K562 (cell line): ENCODE results near the gene KRTAP4-3. TPM values are rescaled to one million over a fixed set of nuclear protein-coding genes. Genes with fewer than 3 reads are reported as not detected.

Experiments used
- E2F8 ChIP-seq: fragments of 450-650 bp; IDR thresholded peaks from 2 replicates; pipeline ENCODE4 v1.7.1; 2018; ENCODE audit warnings: mild to moderate bottlenecking, low read depth; ENCODE audit not compliant: partially characterized antibody
- EGR1 ChIP-seq: fragments of 450-650 bp; conservative IDR thresholded peaks from 2 replicates; pipeline ENCODE4 v1.6.1; 2017; ENCODE audit warnings: mild to moderate bottlenecking
- ELF4 ChIP-seq: fragments of 450-650 bp; formaldehyde crosslinking; IDR thresholded peaks from 2 replicates; pipeline ENCODE4 v1.4.0; 2022; ENCODE audit warnings: missing genetic modification characterization
- ESRRA ChIP-seq: fragments of 450-650 bp; IDR thresholded peaks from 2 replicates; pipeline ENCODE4 v1.6.1; 2014; ENCODE audit warnings: low read depth, mild to moderate bottlenecking, moderate library complexity, borderline replicate concordance
- NRF1 ChIP-seq, 2 experiments: fragments of 450-650 bp; IDR thresholded peaks in 1 of 2; conservative IDR thresholded peaks in 1 of 2; 2 replicates each; pipeline ENCODE4 v1.6.1; 2014; ENCODE audit warnings: mild to moderate bottlenecking in 2 of 2
- RBFOX2 ChIP-seq: fragments of 200-400 bp; formaldehyde crosslinking; IDR thresholded peaks from 2 replicates; pipeline ENCODE4 v1.6.1; 2017; ENCODE audit warnings: low read depth, mild to moderate bottlenecking, low read length, moderate library complexity
- SAFB ChIP-seq: fragments of 200-400 bp; formaldehyde crosslinking; IDR thresholded peaks from 2 replicates; pipeline ENCODE4 v1.6.1; 2017; ENCODE audit warnings: low read depth, low read length, borderline replicate concordance
- WHSC1 ChIP-seq: IDR thresholded peaks from one replicate; pipeline ENCODE4 v1.6.1; 2012; ENCODE audit warnings: low read length, control low read depth, inconsistent platforms
- polyA plus RNA-seq, 8 experiments: library from polyadenylated mRNA; depleted of rRNA in 4 of 8; stranded (reverse) in 5 of 8; unstranded in 3 of 8; fragments of >200 nt; fragmentation: Nextera tagmentation in 2 of 8; fragmentation: Illumina TruSeq in 1 of 8; extraction: Ambion mirVana in 2 of 8; extraction: Trizol in 1 of 8; gene quantifications; 2 replicates each; pipeline versions ENCODE4 v1.2.1 to v1.2.3, GENCODE V29; 2011 to 2014; ENCODE audit warnings: inconsistent platforms in 1 of 8, missing spikeins in 1 of 8
- total RNA-seq, 7 experiments: library from RNA; depleted of rRNA in 6 of 7; stranded (reverse); fragments of >200 nt in 6 of 7; fragmentation: Illumina TruSeq in 2 of 7; extraction: Trizol in 2 of 7; gene quantifications; 2 replicates each; pipeline versions ENCODE4 v1.2.1 to v1.2.3, GENCODE V29; 2011 to 2021; ENCODE audit warnings: low replicate concordance in 1 of 7
- TF ChIP-seq, protein P1 (sequence below): fragments of 250-450 bp; sonication (Bioruptor Pico); IDR thresholded peaks from 2 replicates; pipeline ENCODE4 v1.8.0; 2021; ENCODE audit warnings: mild to moderate bottlenecking, moderate library complexity

KRTAP4-3 gene
- total and polyA plus RNA-seq, 9 of the 15 experiments (the other 6 are each of a cell fraction or from before 2014, with no cell fraction given) = not detected

DNA sequence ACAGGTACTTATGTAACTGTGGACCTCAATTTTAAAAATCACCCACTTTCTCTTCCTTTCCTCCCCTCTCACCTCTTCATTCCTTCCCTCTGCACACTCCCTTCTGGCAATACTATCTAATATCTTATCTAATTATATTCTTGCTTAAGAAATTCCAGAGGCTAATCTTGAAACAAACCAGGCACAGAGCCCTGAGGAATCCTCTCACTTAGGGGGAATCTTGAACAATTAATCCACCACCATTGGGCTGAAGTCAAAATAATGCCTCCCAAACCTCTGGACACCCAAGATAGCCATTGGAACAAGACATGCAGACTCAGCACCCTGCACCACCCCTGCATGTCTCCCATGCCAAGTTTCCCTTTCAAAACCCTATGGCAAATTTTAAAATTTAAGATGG, 26.7 kb downstream of the KRTAP4-3 start (continued):
- no peak for TF ChIP-seq E2F8
- TF ChIP-seq, protein P1, sequence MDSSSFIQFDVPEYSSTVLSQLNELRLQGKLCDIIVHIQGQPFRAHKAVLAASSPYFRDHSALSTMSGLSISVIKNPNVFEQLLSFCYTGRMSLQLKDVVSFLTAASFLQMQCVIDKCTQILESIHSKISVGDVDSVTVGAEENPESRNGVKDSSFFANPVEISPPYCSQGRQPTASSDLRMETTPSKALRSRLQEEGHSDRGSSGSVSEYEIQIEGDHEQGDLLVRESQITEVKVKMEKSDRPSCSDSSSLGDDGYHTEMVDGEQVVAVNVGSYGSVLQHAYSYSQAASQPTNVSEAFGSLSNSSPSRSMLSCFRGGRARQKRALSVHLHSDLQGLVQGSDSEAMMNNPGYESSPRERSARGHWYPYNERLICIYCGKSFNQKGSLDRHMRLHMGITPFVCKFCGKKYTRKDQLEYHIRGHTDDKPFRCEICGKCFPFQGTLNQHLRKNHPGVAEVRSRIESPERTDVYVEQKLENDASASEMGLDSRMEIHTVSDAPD (CRISPR knock-in tag) = no peak
- TF ChIP-seq SAFB = no peak
- TF ChIP-seq RBFOX2 = no peak
- no peak for TF ChIP-seq WHSC1
- TF ChIP-seq EGR1 = no peak
- TF ChIP-seq ESRRA = no peak
- no peak for TF ChIP-seq NRF1 (conservative IDR thresholded peaks at IDR 0.05 in 1 of 2, IDR thresholded peaks at IDR 0.05 in 1 of 2)
- TF ChIP-seq ELF4 (CRISPR knock-in tag) = no peak
